H1 (cell line): ENCODE measurements around the gene TMEM25.

Experiments used
- CBX8 ChIP-seq: fragments of 300-800, 300-1000 bp; sonication (generic); IDR thresholded peaks from 2 replicates; pipeline ENCODE4 v1.7.1; 2016; ENCODE audit warnings: low read depth, low read length, borderline replicate concordance
- CHD2 ChIP-seq: IDR thresholded peaks from 2 replicates; pipeline ENCODE4 v1.6.1; 2012; ENCODE audit warnings: low read length, improper control_type of control experiment
- CTCF ChIP-seq, 3 experiments: IDR thresholded peaks; 1 replicate in 2 of 3; 2 replicates in 1 of 3; pipeline versions ENCODE4 v1.5.1 to v1.6.1; 2011; ENCODE audit warnings: low read length in 3 of 3, mild to moderate bottlenecking in 3 of 3, inconsistent platforms in 2 of 3, low read depth in 1 of 3, moderate library complexity in 1 of 3; ENCODE audit not compliant: insufficient read depth in 1 of 3; ENCODE audit errors: control extremely low read depth in 1 of 3
- E2F6 ChIP-seq: IDR thresholded peaks from 2 replicates; pipeline ENCODE4 v1.6.1; 2012; ENCODE audit warnings: inconsistent platforms
- EZH2 ChIP-seq: fragments of 200-600 bp; sonication (generic); IDR thresholded peaks from 2 replicates; pipeline ENCODE4 v1.7.1; 2012; ENCODE audit warnings: low read depth, mild to moderate bottlenecking, moderate library complexity, low read length, inconsistent platforms; ENCODE audit not compliant: severe bottlenecking
- JUND ChIP-seq: IDR thresholded peaks from 2 replicates; pipeline ENCODE4 v1.6.1; 2011; ENCODE audit warnings: mild to moderate bottlenecking, improper control_type of control experiment, low read length
- KDM4A ChIP-seq: IDR thresholded peaks from one replicate; pipeline ENCODE4 v1.7.1; 2012; ENCODE audit warnings: low read depth, mild to moderate bottlenecking, moderate library complexity, low read length, inconsistent platforms; ENCODE audit not compliant: severe bottlenecking
- POLR2A ChIP-seq, 2 experiments: IDR thresholded peaks; 1 replicate in 1 of 2; 2 replicates in 1 of 2; pipeline ENCODE4 v1.6.1; 2011; ENCODE audit warnings: low read depth in 2 of 2, low read length in 2 of 2, mild to moderate bottlenecking in 2 of 2; ENCODE audit errors: control extremely low read depth in 1 of 2
- RAD21 ChIP-seq, 2 experiments: IDR thresholded peaks in 1 of 2; conservative IDR thresholded peaks in 1 of 2; 2 replicates each; pipeline ENCODE4 v1.6.1; 2011; ENCODE audit warnings: low read depth in 2 of 2, low read length in 2 of 2, improper control_type of control experiment in 1 of 2, inconsistent platforms in 1 of 2, mild to moderate bottlenecking in 1 of 2, moderate library complexity in 1 of 2
- SIRT6 ChIP-seq: IDR thresholded peaks from one replicate; pipeline ENCODE4 v1.7.1; 2012; ENCODE audit warnings: low read length, inconsistent platforms
- TAF1 ChIP-seq: IDR thresholded peaks from 2 replicates; pipeline ENCODE4 v1.6.1; 2011; ENCODE audit warnings: mild to moderate bottlenecking, low read depth, low read length
- ZNF274 ChIP-seq: IDR thresholded peaks from 2 replicates; pipeline ENCODE4 v1.7.0; 2012; ENCODE audit warnings: low read length, borderline replicate concordance; ENCODE audit errors: extremely low read depth

GRCh38 chr11:118544647-118545010 lies 13.6 kb downstream of the TMEM25 start:
- TF ChIP-seq CBX8 (no peak), POLR2A (IDR thresholded peaks at IDR 0.05; ENCODE audit: control extremely low read depth in 1 of 2, low read depth in 2 of 2, low read length in 2 of 2) (no peak), CTCF (IDR thresholded peaks at IDR 0.05; ENCODE audit: control extremely low read depth in 1 of 3, insufficient read depth in 1 of 3, low read depth in 1 of 3, low read length in 3 of 3) (no peak), JUND (no peak), RAD21 (IDR thresholded peaks at IDR 0.05 in 1 of 2, conservative IDR thresholded peaks at IDR 0.05 in 1 of 2; ENCODE audit: low read depth in 2 of 2, low read length in 2 of 2) (no peak), CHD2 (no peak), TAF1 (no peak), E2F6 (no peak), KDM4A (no peak), SIRT6 (no peak), ZNF274 (no peak), EZH2 (no peak)
